Lung (tissue), 16 donors: Measurements from ENCODE around the gene EVI2A. TPM values are rescaled to one million over a fixed set of nuclear protein-coding genes. Genes with fewer than 3 reads are reported as not detected.

ENCODE experiments used
- ATAC-seq: fragments of 200-7000 bp; cut with Tn5 transposase; one replicate; pipeline ENCODE4 v1.9.1; 2020; ENCODE audit warnings: moderate number of reproducible peaks; ENCODE audit not compliant: insufficient read depth, low FRiP score
- DNase-seq, 3 donors: peaks; one replicate each; pipeline ENCODE4 v3.0.0-alpha.2; 2013 to 2017
- H3K27ac ChIP-seq, 2 donors: one replicate each; pipeline ENCODE4 v1.5.1; 2013; ENCODE audit warnings: mild to moderate bottlenecking in 2 of 2, moderate library complexity in 2 of 2, control low read depth in 1 of 2, inconsistent platforms in 1 of 2, low read depth in 1 of 2, low read length in 1 of 2
- H3K27me3 ChIP-seq, 3 donors: one replicate each; pipeline ENCODE4 v1.5.1; 2013; ENCODE audit warnings: low read length in 2 of 3; ENCODE audit not compliant: control insufficient read depth in 3 of 3, insufficient read depth in 3 of 3
- H3K36me3 ChIP-seq, 4 donors: one replicate each; pipeline ENCODE4 v1.5.1; 2013; ENCODE audit warnings: low read length in 4 of 4, mild to moderate bottlenecking in 1 of 4, moderate library complexity in 1 of 4; ENCODE audit not compliant: control insufficient read depth in 4 of 4, insufficient read depth in 4 of 4
- H3K4me1 ChIP-seq, 5 donors: one replicate each; pipeline ENCODE4 v1.5.1; 2013; ENCODE audit warnings: low read length in 5 of 5, mild to moderate bottlenecking in 2 of 5, moderate library complexity in 1 of 5; ENCODE audit not compliant: control insufficient read depth in 5 of 5, insufficient read depth in 5 of 5
- H3K4me3 ChIP-seq: one replicate; pipeline ENCODE4 v1.5.1; 2013; ENCODE audit warnings: mild to moderate bottlenecking, control low read depth, moderate library complexity
- H3K9ac ChIP-seq, 2 donors: one replicate each; pipeline ENCODE4 v1.5.1; 2013; ENCODE audit warnings: low read length in 2 of 2, control low read depth in 1 of 2; ENCODE audit not compliant: insufficient read depth in 1 of 2
- H3K9me3 ChIP-seq, 4 donors: one replicate each; pipeline ENCODE4 v1.5.1; 2013; ENCODE audit warnings: low read length in 3 of 4, mild to moderate bottlenecking in 1 of 4, moderate library complexity in 1 of 4; ENCODE audit not compliant: control insufficient read depth in 4 of 4, insufficient read depth in 3 of 4
- WGBS, 2 donors: extraction: QIAGEN DNeasy Blood & Tissue Kit; methylation state at CpG; one replicate each; pipeline ENCODE4 v1.1.7; 2013; 5-methylcytosine and 5-hydroxymethylcytosine counted together
- long read RNA-seq, 5 donors: transcript quantifications; one replicate each; lab custom pipeline, GENCODE V29; 2026
- polyA plus RNA-seq, 2 donors: library from polyadenylated mRNA; stranded (reverse); fragments of 200-250 nt; gene quantifications; one replicate each; pipeline ENCODE4 v1.2.1, GENCODE V29; 2013
- total RNA-seq, 2 donors: library from RNA; depleted of rRNA in 1 of 2; stranded (reverse); fragments of >200 nt in 1 of 2; gene quantifications; one replicate each; pipeline ENCODE4 v1.2.1, GENCODE V29; 2014 to 2021
- TF ChIP-seq, protein P1 (sequence below): IDR thresholded peaks from 2 replicates; pipeline ENCODE4 v1.5.1; 2012; ENCODE audit warnings: mild to moderate bottlenecking; ENCODE audit errors: control extremely low read depth, extremely low read depth
- donor health status: control.
- donor health status: control.
- donor health status: Bipolar disorder and iron deficiency.
- donor health status: healthy.
- donor health status: DM: yes; HTN: yes; CAD: no.

Gene EVI2A, protein sequence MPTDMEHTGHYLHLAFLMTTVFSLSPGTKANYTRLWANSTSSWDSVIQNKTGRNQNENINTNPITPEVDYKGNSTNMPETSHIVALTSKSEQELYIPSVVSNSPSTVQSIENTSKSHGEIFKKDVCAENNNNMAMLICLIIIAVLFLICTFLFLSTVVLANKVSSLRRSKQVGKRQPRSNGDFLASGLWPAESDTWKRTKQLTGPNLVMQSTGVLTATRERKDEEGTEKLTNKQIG
- total RNA-seq (10 to 100 TPM in 1 of 2 donors, 1 to 10 TPM in 1; 8.9 to 15.4 TPM), polyA plus RNA-seq (10 to 100 TPM; 17.1 to 44.9 TPM)
- long read RNA-seq, donor 1 = 0 reads
- long read RNA-seq, donor 2 = 0 reads
- long read RNA-seq, donor 3 = 0 reads
- long read RNA-seq, donor 4 = 0 reads
- long read RNA-seq, donor 5 = 0 reads

DNA sequence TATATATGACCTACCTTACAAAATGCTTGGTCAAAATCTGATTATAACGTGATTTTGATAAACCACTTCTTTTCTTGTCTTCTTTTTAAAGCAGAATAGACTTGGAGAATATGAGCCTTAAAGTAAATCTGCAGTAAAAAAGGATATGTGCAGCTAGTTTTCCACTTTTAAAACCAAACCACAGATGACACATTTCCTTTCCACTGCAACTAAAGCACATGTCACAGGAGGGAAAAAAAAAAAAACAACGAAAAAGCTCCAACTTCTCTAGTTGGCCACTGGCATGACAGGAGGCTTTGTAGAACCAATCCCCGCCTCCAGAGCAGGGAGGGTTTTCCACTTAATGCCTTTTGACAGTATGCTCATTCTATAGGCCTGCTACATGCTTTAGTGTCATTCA lies at the start of gene EVI2A:
Gene EVI2A (minus strand): TSS at position 142 of the 400 bp plus-strand sequence. CDS start 2,609 bp downstream, outside the sequence.
- peak; percentile 69 for ATAC-seq
- Histone ChIP-seq H3K4me1 (peaks cover 0 to 4% (median 0%) of the 10 kb centered on the region in 5 donors), H3K27ac (no peak within 1 kb of the TSS), H3K9ac (peak within 1 kb of the TSS in 1 of 2 donors; percentile 36), H3K36me3 (peaks cover 0 to 8% (median 3%) of the 10 kb centered on the region in 4 donors), H3K9me3 (no peaks in the 10 kb centered on the region), H3K4me3 (no peak within 1 kb of the TSS), H3K27me3 (no peaks in the 10 kb centered on the region)
- 33 to 55% methylated on average over 3 of the region's 3 CpGs for WGBS, 2 donors
- TF ChIP-seq, protein P1, sequence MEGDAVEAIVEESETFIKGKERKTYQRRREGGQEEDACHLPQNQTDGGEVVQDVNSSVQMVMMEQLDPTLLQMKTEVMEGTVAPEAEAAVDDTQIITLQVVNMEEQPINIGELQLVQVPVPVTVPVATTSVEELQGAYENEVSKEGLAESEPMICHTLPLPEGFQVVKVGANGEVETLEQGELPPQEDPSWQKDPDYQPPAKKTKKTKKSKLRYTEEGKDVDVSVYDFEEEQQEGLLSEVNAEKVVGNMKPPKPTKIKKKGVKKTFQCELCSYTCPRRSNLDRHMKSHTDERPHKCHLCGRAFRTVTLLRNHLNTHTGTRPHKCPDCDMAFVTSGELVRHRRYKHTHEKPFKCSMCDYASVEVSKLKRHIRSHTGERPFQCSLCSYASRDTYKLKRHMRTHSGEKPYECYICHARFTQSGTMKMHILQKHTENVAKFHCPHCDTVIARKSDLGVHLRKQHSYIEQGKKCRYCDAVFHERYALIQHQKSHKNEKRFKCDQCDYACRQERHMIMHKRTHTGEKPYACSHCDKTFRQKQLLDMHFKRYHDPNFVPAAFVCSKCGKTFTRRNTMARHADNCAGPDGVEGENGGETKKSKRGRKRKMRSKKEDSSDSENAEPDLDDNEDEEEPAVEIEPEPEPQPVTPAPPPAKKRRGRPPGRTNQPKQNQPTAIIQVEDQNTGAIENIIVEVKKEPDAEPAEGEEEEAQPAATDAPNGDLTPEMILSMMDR = no peak
- peak in 1 of 3 donors; percentile 25 for DNase-seq

DNA sequence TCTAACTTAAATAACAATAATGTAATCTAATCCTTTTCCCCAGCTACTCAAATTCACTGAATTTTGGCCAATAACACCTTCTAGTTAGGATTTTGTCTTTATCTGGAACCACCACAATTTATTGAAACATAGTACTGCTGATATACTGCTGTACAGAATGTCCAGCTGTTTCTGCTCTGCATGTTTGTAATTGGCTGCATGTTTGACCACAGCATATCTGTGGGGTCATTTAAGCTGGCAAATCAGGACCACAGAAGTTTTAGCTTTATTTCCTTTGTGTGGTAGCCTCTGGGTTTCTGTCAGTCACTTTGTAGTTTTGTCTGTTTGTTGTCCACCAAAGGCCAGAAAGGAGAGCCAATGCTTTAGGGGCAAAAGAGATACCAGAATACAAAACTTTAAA lies 47.8 kb upstream of the EVI2A start:
- Histone ChIP-seq H3K4me3 (no peak overlapping the region), H3K27me3 (no peaks in the 10 kb centered on the region), H3K9me3 (no peaks in the 10 kb centered on the region), H3K36me3 (peaks cover 3 to 15% (median 10%) of the 10 kb centered on the region in 4 donors), H3K4me1 (peaks cover 0 to 40% (median 13%) of the 10 kb centered on the region in 5 donors), H3K9ac (no peak overlapping the region), H3K27ac (no peak overlapping the region)
- DNase-seq (peak; percentile 44 to 77 (median 76)), ATAC-seq (no peak)
- TF ChIP-seq, protein P1 = no peak

DNA sequence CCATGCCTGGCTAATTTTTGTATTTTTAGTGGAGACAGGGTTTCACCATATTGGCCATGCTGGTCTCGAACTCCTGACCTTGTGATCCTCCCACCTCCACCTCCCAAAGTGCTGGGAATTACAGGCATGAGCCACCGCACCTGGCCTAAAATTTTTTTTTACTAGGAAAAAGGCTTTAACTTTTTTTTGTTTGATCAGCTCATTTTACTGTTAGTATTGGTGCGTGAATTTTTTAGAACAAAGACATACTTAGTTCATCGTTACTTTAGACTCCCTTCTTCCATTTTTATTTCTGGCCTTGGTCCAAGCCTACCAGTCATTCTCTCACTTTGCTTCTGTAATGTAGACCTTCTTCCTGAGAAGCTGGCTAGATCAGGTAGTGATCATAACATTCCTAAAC lies 44.7 kb upstream of the EVI2A start:
- no peaks in the 10 kb centered on the region for H3K9me3 ChIP-seq
- DNase-seq = no peak
- WGBS, 2 donors = 97 to 98% methylated on average over 4 of the region's 4 CpGs
- peaks cover 6 to 13% (median 9%) of the 10 kb centered on the region in 4 donors for H3K36me3 ChIP-seq
- no peaks in the 10 kb centered on the region for H3K27me3 ChIP-seq
- H3K27ac ChIP-seq = no peak overlapping the region
- TF ChIP-seq, protein P1 = no peak
- no peak for ATAC-seq
- peaks cover 0 to 22% (median 7%) of the 10 kb centered on the region in 5 donors for H3K4me1 ChIP-seq
- H3K9ac ChIP-seq = no peak overlapping the region
- H3K4me3 ChIP-seq = no peak overlapping the region
